HepG2 (cell line): Measurements from ENCODE around the gene SEC14L1. TPM values are rescaled to one million over a fixed set of nuclear protein-coding genes. Genes with fewer than 3 reads are reported as not detected.

Source experiments
- ETV5 ChIP-seq: IDR thresholded peaks from 2 replicates; pipeline ENCODE4 v1.6.1; 2018; ENCODE audit warnings: missing biosample characterization, missing genetic modification reagents, inconsistent platforms, borderline replicate concordance
- ISL2 ChIP-seq: sonication (generic); formaldehyde crosslinking; IDR thresholded peaks from 2 replicates; pipeline ENCODE4 v1.5.0; 2020; ENCODE audit warnings: missing genetic modification reagents
- KAT8 ChIP-seq: IDR thresholded peaks from 2 replicates; pipeline ENCODE4 v1.6.1; 2016; ENCODE audit warnings: missing genetic modification reagents, missing compliant biosample characterization
- KDM6A ChIP-seq: IDR thresholded peaks from 2 replicates; pipeline ENCODE4 v1.6.1; 2016; ENCODE audit warnings: low read depth
- MYC ChIP-seq: sonication (generic); formaldehyde crosslinking; IDR thresholded peaks from 2 replicates; pipeline ENCODE4 v1.9.0; 2021; ENCODE audit warnings: missing genetic modification reagents, borderline replicate concordance
- NR2F2 ChIP-seq: IDR thresholded peaks from 2 replicates; pipeline ENCODE4 v1.6.1; 2012; ENCODE audit warnings: low read depth, inconsistent platforms, borderline replicate concordance
- PCBP1 ChIP-seq: fragments of 200-400 bp; formaldehyde crosslinking; IDR thresholded peaks from 2 replicates; pipeline ENCODE4 v1.6.1; 2017; ENCODE audit warnings: mild to moderate bottlenecking, low read depth, low read length, borderline replicate concordance
- THAP11 ChIP-seq: IDR thresholded peaks from 2 replicates; pipeline ENCODE4 v1.6.1; 2016; ENCODE audit warnings: missing biosample characterization, missing genetic modification reagents
- ZBTB38 ChIP-seq: sonication (generic); formaldehyde crosslinking; IDR thresholded peaks from 2 replicates; pipeline ENCODE4 v1.5.1; 2020; ENCODE audit warnings: mild to moderate bottlenecking, missing genetic modification reagents
- ZFY ChIP-seq: sonication (generic); formaldehyde crosslinking; IDR thresholded peaks from 2 replicates; pipeline ENCODE4 v1.4.0; 2020; ENCODE audit warnings: missing genetic modification reagents
- ZNF780A ChIP-seq: sonication (generic); formaldehyde crosslinking; IDR thresholded peaks from 2 replicates; pipeline ENCODE4 v1.8.0; 2022; ENCODE audit warnings: mild to moderate bottlenecking, missing genetic modification reagents, moderate library complexity
- ZNF816 ChIP-seq: sonication (generic); formaldehyde crosslinking; IDR thresholded peaks from 2 replicates; pipeline ENCODE4 v1.8.0; 2022; ENCODE audit warnings: missing genetic modification reagents, mild to moderate bottlenecking, borderline replicate concordance
- polyA plus RNA-seq, 8 experiments: library from polyadenylated mRNA; depleted of rRNA in 3 of 8; stranded (reverse) in 7 of 8; unstranded in 1 of 8; fragments of >200 nt; fragmentation: Illumina TruSeq in 4 of 8; extraction: Trizol in 4 of 8; gene quantifications; 2 replicates each; pipeline versions ENCODE4 v1.2.1 to v1.2.3, GENCODE V29; 2011 to 2016; ENCODE audit warnings: low read depth in 4 of 8, missing spikeins in 1 of 8, mixed read lengths in 1 of 8; ENCODE audit not compliant: insufficient read depth in 1 of 8
- total RNA-seq, 5 experiments: library from RNA; depleted of rRNA; stranded (reverse); fragments of >200 nt; fragmentation: Illumina TruSeq; extraction: Trizol; gene quantifications; 2 replicates each; pipeline ENCODE4 v1.2.3, GENCODE V29; 2016; ENCODE audit warnings: low read depth in 1 of 5
- TF ChIP-seq, protein P1 (sequence below): fragments of 450-650 bp; IDR thresholded peaks from 2 replicates; pipeline ENCODE4 v1.6.1; 2016
- TF ChIP-seq, protein P2 (sequence below): sonication (generic); formaldehyde crosslinking; IDR thresholded peaks from 2 replicates; pipeline ENCODE4 v1.4.0; 2020; ENCODE audit warnings: missing genetic modification reagents, borderline replicate concordance
- TF ChIP-seq, protein P3 (sequence below): IDR thresholded peaks from 2 replicates; pipeline ENCODE4 v1.6.1; 2016
- TF ChIP-seq, protein P4 (sequence below): sonication (generic); formaldehyde crosslinking; IDR thresholded peaks from 2 replicates; pipeline ENCODE4 v1.5.0; 2020; ENCODE audit warnings: mild to moderate bottlenecking, missing genetic modification reagents, moderate library complexity
- TF ChIP-seq, protein P5 (sequence below): sonication (generic); formaldehyde crosslinking; IDR thresholded peaks from 2 replicates; pipeline ENCODE4 v1.5.1; 2020; ENCODE audit warnings: mild to moderate bottlenecking, missing genetic modification reagents, borderline replicate concordance

SEC14L1 gene
- total and polyA plus RNA-seq, 2 of the 13 experiments (the other 11 are each of a cell fraction or from before 2014, with no cell fraction given): 26.3 to 43.9 TPM

DNA sequence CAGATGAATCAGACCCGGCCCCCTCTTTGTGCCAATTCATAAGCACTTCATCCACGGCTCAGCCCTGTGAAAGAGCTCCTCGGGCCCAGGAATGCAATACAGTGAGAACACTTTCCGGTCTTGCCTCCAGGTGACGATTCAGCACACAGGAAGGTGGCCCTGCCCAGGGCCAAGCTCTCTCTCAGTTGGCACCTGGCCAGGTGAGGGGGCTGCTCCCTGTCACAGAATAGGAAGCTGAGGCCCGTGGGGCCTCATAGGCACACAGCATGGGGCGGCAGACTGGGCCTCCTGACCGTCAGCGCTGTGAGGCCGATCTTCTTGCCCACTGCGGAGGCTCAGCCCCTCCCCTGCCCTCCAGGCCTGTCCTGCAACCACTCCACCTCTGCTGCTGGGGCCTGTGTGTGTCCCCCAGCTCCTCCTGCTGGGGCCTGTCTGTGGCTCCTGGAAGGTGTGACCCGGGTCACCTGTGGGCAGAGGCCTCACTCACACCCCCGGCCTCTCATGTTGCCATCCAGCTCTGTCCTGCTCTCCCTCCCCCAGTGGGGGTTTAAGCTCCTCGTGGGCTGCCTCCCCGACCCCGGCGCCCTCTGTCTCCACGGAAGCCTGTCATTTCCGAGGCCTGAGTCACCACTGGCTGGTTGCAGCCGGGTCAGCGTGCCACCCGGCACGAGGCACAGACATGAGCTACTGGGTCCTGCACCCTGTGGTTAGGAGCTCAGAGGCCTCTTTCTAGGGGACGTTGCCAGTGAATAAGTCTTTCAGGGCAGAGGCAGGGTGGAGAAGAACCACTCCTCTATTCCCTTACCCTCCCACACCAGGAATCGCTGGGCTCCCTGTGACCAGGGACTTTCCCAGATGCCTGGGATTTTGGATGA, 114.4 kb downstream of the SEC14L1 start (continued):
- no peak for TF ChIP-seq ZNF816 (CRISPR knock-in tag)
- TF ChIP-seq, protein P1, sequence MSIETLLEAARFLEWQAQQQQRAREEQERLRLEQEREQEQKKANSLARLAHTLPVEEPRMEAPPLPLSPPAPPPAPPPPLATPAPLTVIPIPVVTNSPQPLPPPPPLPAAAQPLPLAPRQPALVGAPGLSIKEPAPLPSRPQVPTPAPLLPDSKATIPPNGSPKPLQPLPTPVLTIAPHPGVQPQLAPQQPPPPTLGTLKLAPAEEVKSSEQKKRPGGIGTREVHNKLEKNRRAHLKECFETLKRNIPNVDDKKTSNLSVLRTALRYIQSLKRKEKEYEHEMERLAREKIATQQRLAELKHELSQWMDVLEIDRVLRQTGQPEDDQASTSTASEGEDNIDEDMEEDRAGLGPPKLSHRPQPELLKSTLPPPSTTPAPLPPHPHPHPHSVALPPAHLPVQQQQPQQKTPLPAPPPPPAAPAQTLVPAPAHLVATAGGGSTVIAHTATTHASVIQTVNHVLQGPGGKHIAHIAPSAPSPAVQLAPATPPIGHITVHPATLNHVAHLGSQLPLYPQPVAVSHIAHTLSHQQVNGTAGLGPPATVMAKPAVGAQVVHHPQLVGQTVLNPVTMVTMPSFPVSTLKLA: peak; percentile 22
- TF ChIP-seq, protein P2, sequence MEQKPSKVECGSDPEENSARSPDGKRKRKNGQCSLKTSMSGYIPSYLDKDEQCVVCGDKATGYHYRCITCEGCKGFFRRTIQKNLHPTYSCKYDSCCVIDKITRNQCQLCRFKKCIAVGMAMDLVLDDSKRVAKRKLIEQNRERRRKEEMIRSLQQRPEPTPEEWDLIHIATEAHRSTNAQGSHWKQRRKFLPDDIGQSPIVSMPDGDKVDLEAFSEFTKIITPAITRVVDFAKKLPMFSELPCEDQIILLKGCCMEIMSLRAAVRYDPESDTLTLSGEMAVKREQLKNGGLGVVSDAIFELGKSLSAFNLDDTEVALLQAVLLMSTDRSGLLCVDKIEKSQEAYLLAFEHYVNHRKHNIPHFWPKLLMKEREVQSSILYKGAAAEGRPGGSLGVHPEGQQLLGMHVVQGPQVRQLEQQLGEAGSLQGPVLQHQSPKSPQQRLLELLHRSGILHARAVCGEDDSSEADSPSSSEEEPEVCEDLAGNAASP: 0 out of 2 replicates have a peak, but pooled peaks have one; percentile 14
- TF ChIP-seq ETV5: peak; percentile 65; the same call in 1 of the 2 replicates
- TF ChIP-seq ZBTB38: peak; percentile 59; the same call in 1 of the 2 replicates
- peak; percentile 62 for TF ChIP-seq KAT8 (CRISPR knock-in tag)
- TF ChIP-seq, protein P3, sequence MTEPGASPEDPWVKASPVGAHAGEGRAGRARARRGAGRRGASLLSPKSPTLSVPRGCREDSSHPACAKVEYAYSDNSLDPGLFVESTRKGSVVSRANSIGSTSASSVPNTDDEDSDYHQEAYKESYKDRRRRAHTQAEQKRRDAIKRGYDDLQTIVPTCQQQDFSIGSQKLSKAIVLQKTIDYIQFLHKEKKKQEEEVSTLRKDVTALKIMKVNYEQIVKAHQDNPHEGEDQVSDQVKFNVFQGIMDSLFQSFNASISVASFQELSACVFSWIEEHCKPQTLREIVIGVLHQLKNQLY (CRISPR knock-in tag): peak; percentile 7; the same call in 1 of the 2 replicates
- peak; percentile 71; the same call in 1 of the 2 replicates for TF ChIP-seq MYC (CRISPR knock-in tag)
- TF ChIP-seq THAP11 (CRISPR knock-in tag): peak; percentile 24; the same call in 1 of the 2 replicates
- TF ChIP-seq, protein P4, sequence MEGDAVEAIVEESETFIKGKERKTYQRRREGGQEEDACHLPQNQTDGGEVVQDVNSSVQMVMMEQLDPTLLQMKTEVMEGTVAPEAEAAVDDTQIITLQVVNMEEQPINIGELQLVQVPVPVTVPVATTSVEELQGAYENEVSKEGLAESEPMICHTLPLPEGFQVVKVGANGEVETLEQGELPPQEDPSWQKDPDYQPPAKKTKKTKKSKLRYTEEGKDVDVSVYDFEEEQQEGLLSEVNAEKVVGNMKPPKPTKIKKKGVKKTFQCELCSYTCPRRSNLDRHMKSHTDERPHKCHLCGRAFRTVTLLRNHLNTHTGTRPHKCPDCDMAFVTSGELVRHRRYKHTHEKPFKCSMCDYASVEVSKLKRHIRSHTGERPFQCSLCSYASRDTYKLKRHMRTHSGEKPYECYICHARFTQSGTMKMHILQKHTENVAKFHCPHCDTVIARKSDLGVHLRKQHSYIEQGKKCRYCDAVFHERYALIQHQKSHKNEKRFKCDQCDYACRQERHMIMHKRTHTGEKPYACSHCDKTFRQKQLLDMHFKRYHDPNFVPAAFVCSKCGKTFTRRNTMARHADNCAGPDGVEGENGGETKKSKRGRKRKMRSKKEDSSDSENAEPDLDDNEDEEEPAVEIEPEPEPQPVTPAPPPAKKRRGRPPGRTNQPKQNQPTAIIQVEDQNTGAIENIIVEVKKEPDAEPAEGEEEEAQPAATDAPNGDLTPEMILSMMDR: 0 out of 2 replicates have a peak, but pooled peaks have one; percentile 8
- 0 out of 2 replicates have a peak, but pooled peaks have one; percentile 34 for TF ChIP-seq ISL2 (CRISPR knock-in tag)
- peak; percentile 83; the same call in 1 of the 2 replicates for TF ChIP-seq PCBP1
- peak; percentile 80 for TF ChIP-seq ZFY (CRISPR knock-in tag)
- 0 out of 2 replicates have a peak, but pooled peaks have one; percentile 34 for TF ChIP-seq KDM6A (CRISPR knock-in tag)
- 0 out of 2 replicates have a peak, but pooled peaks have one; percentile 76 for TF ChIP-seq ZNF780A (CRISPR knock-in tag)
- TF ChIP-seq, protein P5, sequence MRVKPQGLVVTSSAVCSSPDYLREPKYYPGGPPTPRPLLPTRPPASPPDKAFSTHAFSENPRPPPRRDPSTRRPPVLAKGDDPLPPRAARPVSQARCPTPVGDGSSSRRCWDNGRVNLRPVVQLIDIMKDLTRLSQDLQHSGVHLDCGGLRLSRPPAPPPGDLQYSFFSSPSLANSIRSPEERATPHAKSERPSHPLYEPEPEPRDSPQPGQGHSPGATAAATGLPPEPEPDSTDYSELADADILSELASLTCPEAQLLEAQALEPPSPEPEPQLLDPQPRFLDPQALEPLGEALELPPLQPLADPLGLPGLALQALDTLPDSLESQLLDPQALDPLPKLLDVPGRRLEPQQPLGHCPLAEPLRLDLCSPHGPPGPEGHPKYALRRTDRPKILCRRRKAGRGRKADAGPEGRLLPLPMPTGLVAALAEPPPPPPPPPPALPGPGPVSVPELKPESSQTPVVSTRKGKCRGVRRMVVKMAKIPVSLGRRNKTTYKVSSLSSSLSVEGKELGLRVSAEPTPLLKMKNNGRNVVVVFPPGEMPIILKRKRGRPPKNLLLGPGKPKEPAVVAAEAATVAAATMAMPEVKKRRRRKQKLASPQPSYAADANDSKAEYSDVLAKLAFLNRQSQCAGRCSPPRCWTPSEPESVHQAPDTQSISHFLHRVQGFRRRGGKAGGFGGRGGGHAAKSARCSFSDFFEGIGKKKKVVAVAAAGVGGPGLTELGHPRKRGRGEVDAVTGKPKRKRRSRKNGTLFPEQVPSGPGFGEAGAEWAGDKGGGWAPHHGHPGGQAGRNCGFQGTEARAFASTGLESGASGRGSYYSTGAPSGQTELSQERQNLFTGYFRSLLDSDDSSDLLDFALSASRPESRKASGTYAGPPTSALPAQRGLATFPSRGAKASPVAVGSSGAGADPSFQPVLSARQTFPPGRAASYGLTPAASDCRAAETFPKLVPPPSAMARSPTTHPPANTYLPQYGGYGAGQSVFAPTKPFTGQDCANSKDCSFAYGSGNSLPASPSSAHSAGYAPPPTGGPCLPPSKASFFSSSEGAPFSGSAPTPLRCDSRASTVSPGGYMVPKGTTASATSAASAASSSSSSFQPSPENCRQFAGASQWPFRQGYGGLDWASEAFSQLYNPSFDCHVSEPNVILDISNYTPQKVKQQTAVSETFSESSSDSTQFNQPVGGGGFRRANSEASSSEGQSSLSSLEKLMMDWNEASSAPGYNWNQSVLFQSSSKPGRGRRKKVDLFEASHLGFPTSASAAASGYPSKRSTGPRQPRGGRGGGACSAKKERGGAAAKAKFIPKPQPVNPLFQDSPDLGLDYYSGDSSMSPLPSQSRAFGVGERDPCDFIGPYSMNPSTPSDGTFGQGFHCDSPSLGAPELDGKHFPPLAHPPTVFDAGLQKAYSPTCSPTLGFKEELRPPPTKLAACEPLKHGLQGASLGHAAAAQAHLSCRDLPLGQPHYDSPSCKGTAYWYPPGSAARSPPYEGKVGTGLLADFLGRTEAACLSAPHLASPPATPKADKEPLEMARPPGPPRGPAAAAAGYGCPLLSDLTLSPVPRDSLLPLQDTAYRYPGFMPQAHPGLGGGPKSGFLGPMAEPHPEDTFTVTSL (CRISPR knock-in tag): peak; percentile 50; the same call in 1 of the 2 replicates
- no peak for TF ChIP-seq NR2F2
